Measurements from ENCODE around the gene RBM20. TPM values are rescaled to one million over a fixed set of nuclear protein-coding genes. Genes with fewer than 3 reads are reported as not detected.

Gene RBM20
- total and polyA plus RNA-seq, 2 of the 13 experiments (the other 11 are each of a cell fraction or from before 2014, with no cell fraction given) = 0.02 to 0.22 TPM

GRCh38 chr10:110753462-110753861 lies 109.3 kb downstream of the RBM20 start (continued):
- TF ChIP-seq, protein P1, sequence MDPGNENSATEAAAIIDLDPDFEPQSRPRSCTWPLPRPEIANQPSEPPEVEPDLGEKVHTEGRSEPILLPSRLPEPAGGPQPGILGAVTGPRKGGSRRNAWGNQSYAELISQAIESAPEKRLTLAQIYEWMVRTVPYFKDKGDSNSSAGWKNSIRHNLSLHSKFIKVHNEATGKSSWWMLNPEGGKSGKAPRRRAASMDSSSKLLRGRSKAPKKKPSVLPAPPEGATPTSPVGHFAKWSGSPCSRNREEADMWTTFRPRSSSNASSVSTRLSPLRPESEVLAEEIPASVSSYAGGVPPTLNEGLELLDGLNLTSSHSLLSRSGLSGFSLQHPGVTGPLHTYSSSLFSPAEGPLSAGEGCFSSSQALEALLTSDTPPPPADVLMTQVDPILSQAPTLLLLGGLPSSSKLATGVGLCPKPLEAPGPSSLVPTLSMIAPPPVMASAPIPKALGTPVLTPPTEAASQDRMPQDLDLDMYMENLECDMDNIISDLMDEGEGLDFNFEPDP (CRISPR knock-in tag; conservative IDR thresholded peaks at IDR 0.05) = no peak
- TF ChIP-seq KLF6 (CRISPR knock-in tag; IDR thresholded peaks at IDR 0.05) (no peak), RELA (CRISPR knock-in tag; IDR thresholded peaks at IDR 0.05) (no peak)
- TF ChIP-seq, protein P2, sequence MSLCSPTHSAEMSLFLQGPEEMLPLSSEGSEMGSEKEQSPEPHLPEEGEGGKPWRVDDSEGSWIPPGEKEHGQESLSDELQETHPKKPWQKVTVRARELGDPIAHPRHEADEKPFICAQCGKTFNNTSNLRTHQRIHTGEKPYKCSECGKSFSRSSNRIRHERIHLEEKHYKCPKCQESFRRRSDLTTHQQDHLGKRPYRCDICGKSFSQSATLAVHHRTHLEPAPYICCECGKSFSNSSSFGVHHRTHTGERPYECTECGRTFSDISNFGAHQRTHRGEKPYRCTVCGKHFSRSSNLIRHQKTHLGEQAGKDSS (CRISPR knock-in tag; IDR thresholded peaks at IDR 0.05; ENCODE audit: borderline replicate concordance, low read depth) = no peak
- TF ChIP-seq, protein P3, sequence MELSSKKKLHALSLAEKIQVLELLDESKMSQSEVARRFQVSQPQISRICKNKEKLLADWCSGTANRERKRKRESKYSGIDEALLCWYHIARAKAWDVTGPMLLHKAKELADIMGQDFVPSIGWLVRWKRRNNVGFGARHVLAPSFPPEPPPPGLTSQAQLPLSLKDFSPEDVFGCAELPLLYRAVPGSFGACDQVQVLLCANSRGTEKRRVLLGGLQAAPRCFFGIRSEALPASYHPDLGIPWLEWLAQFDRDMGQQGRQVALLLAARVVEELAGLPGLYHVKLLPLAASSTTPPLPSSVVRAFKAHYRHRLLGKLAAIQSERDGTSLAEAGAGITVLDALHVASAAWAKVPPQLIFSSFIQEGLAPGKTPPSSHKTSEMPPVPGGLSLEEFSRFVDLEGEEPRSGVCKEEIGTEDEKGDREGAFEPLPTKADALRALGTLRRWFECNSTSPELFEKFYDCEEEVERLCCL (CRISPR knock-in tag; IDR thresholded peaks at IDR 0.05; ENCODE audit: borderline replicate concordance) = no peak

- Histone ChIP-seq H3K9me3 (ENCODE audit: low read length) (0 out of 2 replicates have a peak, but pooled peaks cover 1% of the 10 kb centered on the region), H3K9ac (ENCODE audit: insufficient read depth, low read depth, low read length) (no peak overlapping the region), H3K27me3 (ENCODE audit: control insufficient read depth in 1 of 2, insufficient read depth in 2 of 2, low read length in 2 of 2) (no peaks in the 10 kb centered on the region), H3K4me2 (ENCODE audit: low read depth, low read length) (no peak overlapping the region), H3K36me3 (replicated peaks in 1 of 2; ENCODE audit: control insufficient read depth in 1 of 2, insufficient read depth in 2 of 2, low read length in 2 of 2) (no peaks in the 10 kb centered on the region), H2AFZ (ENCODE audit: low read length) (no peak overlapping the region), H3K27ac (ENCODE audit: extremely low read length, insufficient read depth, low read length) (no peak overlapping the region), H3K4me1 (ENCODE audit: insufficient read depth, low read length) (no peaks in the 10 kb centered on the region), H3K4me3 (replicated peaks in 1 of 3; ENCODE audit: insufficient read depth in 1 of 3, low read depth in 2 of 3, low read length in 3 of 3) (no peak overlapping the region), H3K79me2 (ENCODE audit: insufficient read depth, low read length) (no peaks in the 10 kb centered on the region), H4K20me1 (ENCODE audit: insufficient read depth, low read length) (no peaks in the 10 kb centered on the region)
- BruUV-seq (replicated peaks) = no TSS peak
- WGBS (ENCODE audit: low lambda C conversion rate) = 43% methylated on average over 3 of the region's 3 CpGs
- POLR2A ChIA-PET = no interaction called here
- no peak for DNase-seq (ENCODE audit: low spot score)
- in situ Hi-C loops (cut with HindIII; ENCODE audit: extremely low pct_ligation_motif_present, low pct_unique_long_range_greater_than_20kb) (no loop called here), intact Hi-C loops (cut with micrococcal nuclease; ENCODE audit: unreplicated experiment) (no loop called here)
- CTCF ChIA-PET (ENCODE audit: low intra/inter-chr PET ratio, low total read pairs) = no interaction called here
- ATAC-seq = no peak
- TF ChIP-seq, protein P4, sequence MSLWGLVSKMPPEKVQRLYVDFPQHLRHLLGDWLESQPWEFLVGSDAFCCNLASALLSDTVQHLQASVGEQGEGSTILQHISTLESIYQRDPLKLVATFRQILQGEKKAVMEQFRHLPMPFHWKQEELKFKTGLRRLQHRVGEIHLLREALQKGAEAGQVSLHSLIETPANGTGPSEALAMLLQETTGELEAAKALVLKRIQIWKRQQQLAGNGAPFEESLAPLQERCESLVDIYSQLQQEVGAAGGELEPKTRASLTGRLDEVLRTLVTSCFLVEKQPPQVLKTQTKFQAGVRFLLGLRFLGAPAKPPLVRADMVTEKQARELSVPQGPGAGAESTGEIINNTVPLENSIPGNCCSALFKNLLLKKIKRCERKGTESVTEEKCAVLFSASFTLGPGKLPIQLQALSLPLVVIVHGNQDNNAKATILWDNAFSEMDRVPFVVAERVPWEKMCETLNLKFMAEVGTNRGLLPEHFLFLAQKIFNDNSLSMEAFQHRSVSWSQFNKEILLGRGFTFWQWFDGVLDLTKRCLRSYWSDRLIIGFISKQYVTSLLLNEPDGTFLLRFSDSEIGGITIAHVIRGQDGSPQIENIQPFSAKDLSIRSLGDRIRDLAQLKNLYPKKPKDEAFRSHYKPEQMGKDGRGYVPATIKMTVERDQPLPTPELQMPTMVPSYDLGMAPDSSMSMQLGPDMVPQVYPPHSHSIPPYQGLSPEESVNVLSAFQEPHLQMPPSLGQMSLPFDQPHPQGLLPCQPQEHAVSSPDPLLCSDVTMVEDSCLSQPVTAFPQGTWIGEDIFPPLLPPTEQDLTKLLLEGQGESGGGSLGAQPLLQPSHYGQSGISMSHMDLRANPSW (CRISPR knock-in tag; IDR thresholded peaks at IDR 0.05; ENCODE audit: borderline replicate concordance) = no peak
- no peak for TF ChIP-seq MXD4 (CRISPR knock-in tag; IDR thresholded peaks at IDR 0.05)
- TF ChIP-seq XBP1 (CRISPR knock-in tag; IDR thresholded peaks at IDR 0.05) = no peak
- no peak for TF ChIP-seq ZFP36L2 (CRISPR knock-in tag; IDR thresholded peaks at IDR 0.05)
- FAIRE-seq = no peak
Measured at GRCh38 chr10:110754375-110755105, 110.4 kb downstream of the RBM20 start.
